ENCODE results near the gene MEOX2.

Gene MEOX2

DNA sequence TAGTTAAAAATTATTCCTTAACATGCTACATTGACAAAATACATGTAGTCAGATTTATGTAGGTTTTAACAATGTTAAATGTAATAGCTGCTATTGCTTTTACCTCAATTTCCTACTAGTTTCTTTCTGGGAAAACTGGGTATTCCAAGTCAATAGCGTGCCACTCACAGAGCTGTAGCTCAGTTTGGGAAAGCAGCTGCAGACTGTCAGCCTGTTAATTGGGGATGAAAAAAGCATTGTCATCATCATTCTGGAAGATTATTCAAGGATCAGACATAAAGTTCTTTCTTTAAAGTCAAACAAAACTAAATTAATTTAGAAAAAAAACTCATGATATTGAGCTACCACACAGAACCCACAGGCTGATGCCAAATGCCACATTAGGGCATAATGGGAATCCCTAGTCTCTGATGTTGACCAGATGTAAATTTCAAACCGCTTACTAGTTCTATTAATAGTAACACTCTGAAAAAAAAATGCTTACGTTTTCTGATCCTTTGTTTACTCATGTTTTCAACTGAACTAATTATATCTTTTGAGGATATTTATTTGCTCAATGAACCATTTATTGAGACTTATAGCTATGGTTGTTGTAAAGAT is 105.0 kb downstream of the MEOX2 start:
- no peak for DNase-seq

DNA sequence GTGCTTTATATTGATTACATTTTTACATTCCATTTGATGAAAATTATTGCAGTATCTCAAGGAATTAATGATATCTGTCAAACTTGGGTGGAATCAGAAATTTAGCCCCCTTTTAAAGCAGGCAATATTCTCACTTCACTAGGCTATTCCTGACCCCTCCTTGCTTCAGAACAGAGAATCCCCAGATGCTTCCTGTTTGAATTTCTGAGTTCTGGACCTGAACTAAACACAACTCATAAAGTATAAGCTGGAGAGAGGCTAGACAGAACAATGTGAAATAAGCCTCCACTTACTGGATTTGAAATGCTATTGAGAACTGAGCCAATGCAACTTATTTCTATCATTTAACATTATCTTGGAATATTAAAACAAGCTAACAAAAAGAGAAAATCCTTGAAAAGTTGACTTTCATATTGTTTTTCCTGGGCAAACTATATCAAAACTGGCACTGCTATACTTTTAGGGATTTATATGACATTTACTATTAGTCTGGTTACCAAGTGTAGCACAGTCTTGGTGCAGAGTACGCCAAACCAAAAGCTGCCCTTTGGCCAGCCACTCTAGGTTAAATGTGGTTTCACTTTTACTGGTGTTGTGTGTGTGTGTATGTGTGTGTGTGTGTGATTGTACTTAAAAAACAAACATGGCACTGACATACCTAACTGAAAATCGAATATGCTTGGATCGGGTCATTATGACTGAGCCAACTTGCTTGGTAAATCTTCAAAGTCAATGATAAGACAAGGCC is 105.7 kb downstream of the MEOX2 start:
- no peak overlapping the region for H3K4me3 Mint-ChIP-seq
- CTCF ChIA-PET = no interaction called here
- H3K27ac Mint-ChIP-seq = no peak overlapping the region
- H3K4me1 Mint-ChIP-seq = no peaks in the 10 kb centered on the region
- no peak for DNase-seq
- H3K27me3 Mint-ChIP-seq = no peaks in the 10 kb centered on the region
- no peaks in the 10 kb centered on the region for H3K36me3 Mint-ChIP-seq
- H3K9me3 Mint-ChIP-seq = peaks cover 10% of the 10 kb centered on the region

More for the DNA sequence above, 105.0 kb downstream of the MEOX2 start:
- CTCF ChIA-PET = no interaction called here
- no peak overlapping the region for H3K4me3 Mint-ChIP-seq
- no peak overlapping the region for H3K27ac Mint-ChIP-seq
- H3K4me1 Mint-ChIP-seq = no peaks in the 10 kb centered on the region
- H3K9me3 Mint-ChIP-seq = peaks cover 10% of the 10 kb centered on the region
- no peaks in the 10 kb centered on the region for H3K27me3 Mint-ChIP-seq
- H3K36me3 Mint-ChIP-seq = no peaks in the 10 kb centered on the region

DNA sequence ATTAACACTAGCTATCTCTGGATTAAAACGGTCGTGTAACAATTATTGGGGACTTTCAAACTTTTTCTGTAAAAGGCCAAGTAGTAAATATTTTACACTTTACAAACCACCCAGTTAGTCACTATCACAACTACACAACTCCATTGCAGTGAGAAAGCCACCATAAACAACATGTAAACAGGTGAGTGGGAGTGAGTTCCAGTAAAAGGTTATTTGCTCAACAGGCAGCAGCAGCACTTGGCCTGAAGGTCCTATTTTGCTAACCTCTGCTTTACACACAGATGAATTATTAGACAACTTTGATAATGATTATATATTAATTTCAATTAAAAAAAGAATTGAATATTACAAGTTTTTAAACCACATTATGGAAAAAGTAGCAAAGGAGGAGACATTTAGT is 108.9 kb downstream of the MEOX2 start:
- DNase-seq = no peak
- Mint-ChIP-seq H3K27me3 (no peaks in the 10 kb centered on the region), H3K27ac (no peak overlapping the region), H3K36me3 (no peaks in the 10 kb centered on the region), H3K4me1 (no peaks in the 10 kb centered on the region), H3K4me3 (no peak overlapping the region), H3K9me3 (peaks cover 9% of the 10 kb centered on the region)
- CTCF ChIA-PET = no interaction called here

DNA sequence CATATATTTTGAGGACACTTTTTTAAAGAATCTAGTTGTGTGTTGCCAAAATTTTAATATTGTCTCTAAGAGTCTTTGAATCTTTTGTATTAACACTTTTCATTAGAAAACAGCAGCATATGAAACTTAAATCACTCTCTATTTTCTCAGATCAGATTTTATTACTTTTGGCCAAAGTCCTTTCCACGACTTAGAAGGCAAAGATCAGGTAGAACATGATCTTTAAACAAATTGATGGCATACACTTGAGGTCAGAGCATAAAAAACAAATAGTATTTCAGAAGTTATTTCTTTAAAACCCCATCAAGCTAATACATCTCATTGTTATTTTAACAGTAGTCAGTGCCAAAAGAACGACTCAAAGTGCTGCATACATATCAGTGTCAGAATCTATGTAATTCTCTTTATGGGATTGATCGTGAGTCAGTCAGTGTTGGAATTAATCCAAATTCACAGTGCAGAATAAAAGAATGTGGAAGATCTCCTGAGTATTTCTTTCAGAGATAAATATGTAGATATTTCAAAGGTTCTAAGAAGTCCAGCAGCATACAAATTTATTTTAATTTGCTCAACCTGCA is 115.1 kb downstream of the MEOX2 start:
- no peak overlapping the region for H3K4me3 Mint-ChIP-seq
- H3K27ac Mint-ChIP-seq = no peak overlapping the region
- no peaks in the 10 kb centered on the region for H3K4me1 Mint-ChIP-seq
- no peaks in the 10 kb centered on the region for H3K36me3 Mint-ChIP-seq
- H3K27me3 Mint-ChIP-seq = no peaks in the 10 kb centered on the region
- CTCF ChIA-PET = no interaction called here
- DNase-seq = no peak
- H3K9me3 Mint-ChIP-seq = peaks cover 11% of the 10 kb centered on the region

DNA sequence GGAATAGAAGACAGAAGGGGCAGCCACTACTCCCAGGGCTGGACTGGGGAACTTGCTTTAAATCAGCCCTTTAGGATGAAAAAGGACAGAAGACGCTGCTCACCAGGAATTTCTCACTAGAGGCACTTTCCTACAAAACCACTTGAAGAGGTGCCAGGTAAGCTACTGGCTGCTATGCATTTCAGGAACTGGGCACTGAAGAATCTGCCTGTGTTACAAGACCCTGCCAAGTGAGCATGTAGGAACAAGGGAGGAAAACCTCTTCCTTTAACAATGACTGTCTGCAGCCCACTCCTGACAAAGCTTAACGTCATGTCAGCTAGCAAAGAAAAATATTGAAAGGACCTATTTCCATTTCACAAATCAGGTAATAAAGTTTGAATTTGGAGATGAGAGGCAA is 118.8 kb downstream of the MEOX2 start:
- Mint-ChIP-seq H3K9me3 (peaks cover 6% of the 10 kb centered on the region), H3K4me3 (no peak overlapping the region), H3K27me3 (no peaks in the 10 kb centered on the region), H3K27ac (no peak overlapping the region), H3K4me1 (no peaks in the 10 kb centered on the region), H3K36me3 (no peaks in the 10 kb centered on the region)
- CTCF ChIA-PET = no interaction called here
- DNase-seq = no peak

DNA sequence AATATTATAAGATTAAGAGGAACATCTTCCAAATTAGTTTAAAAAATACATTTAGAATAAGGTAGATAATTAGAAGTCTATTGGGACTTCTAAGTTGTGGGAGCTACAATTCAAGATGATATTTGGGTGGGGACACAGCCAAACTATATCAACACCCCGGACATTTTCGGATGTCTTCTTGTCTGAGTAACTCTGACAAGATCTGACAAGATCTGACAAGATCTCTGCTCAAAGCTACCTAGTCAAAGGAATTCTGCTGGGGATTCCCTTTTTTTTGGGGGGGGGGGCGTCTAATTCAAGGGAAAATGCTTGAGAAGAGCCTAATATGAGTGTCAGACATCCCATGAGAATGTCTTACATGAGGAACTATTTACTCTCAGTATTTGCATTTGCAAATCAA is 119.4 kb downstream of the MEOX2 start:
- CTCF ChIA-PET = no interaction called here
- Mint-ChIP-seq H3K4me1 (no peaks in the 10 kb centered on the region), H3K27me3 (no peaks in the 10 kb centered on the region), H3K36me3 (no peaks in the 10 kb centered on the region), H3K9me3 (peaks cover 6% of the 10 kb centered on the region), H3K4me3 (no peak overlapping the region), H3K27ac (no peak overlapping the region)
- DNase-seq = no peak

DNA sequence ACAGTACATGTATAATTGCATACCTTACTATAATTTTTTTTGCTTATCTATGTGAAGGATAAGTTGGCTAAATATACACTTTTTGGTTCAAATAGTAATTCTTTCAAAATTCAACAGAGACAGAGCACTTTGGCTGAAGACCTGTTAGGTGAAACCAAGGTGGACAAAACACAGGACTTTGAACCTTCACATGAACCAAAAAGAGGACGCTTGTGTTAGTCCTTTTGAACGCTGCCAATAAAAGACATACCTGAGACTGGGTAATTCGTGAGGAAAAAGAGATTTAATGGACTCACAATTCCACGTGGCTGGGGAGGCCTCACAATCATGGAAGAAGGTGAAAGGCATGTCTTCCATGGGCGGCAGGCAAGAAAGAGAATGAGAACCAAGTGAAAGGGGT is 120.0 kb downstream of the MEOX2 start:
- H3K27ac Mint-ChIP-seq = no peak overlapping the region
- H3K27me3 Mint-ChIP-seq = no peaks in the 10 kb centered on the region
- CTCF ChIA-PET = no interaction called here
- no peaks in the 10 kb centered on the region for H3K36me3 Mint-ChIP-seq
- no peaks in the 10 kb centered on the region for H3K4me1 Mint-ChIP-seq
- DNase-seq = no peak
- peaks cover 6% of the 10 kb centered on the region for H3K9me3 Mint-ChIP-seq
- H3K4me3 Mint-ChIP-seq = no peak overlapping the region

DNA sequence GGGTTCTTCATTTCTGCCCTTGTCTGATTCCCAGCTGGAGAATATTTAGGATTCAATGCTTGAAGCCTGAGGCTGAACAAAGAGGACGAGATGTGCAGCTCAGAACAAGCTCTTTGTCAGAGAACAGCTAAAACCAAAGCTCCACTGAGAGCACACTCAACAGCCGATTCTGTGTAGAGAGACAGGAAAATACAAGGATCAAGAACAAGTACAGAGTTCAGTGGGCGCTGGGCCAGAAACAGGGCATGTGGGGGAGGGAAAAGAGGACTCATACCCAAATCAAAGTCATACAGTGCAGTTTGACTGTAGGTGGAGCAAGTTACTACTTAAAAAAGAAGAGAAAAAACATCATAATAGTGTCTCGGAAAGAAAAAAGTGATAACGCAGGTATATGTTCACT is 124.6 kb downstream of the MEOX2 start, which contains the start of gene AGMO:
Gene AGMO (minus strand): TSS at position 181 of the 400 bp plus-strand sequence.
- Mint-ChIP-seq H3K27me3 (no peaks in the 10 kb centered on the region), H3K9me3 (peaks cover 6% of the 10 kb centered on the region), H3K4me1 (no peaks in the 10 kb centered on the region), H3K36me3 (no peaks in the 10 kb centered on the region), H3K4me3 (no peak within 1 kb of the TSS), H3K27ac (no peak within 1 kb of the TSS)
- no peak for DNase-seq
- CTCF ChIA-PET = no interaction called here
